Measurements from ENCODE around the gene DUSP8.

Gene DUSP8

DNA sequence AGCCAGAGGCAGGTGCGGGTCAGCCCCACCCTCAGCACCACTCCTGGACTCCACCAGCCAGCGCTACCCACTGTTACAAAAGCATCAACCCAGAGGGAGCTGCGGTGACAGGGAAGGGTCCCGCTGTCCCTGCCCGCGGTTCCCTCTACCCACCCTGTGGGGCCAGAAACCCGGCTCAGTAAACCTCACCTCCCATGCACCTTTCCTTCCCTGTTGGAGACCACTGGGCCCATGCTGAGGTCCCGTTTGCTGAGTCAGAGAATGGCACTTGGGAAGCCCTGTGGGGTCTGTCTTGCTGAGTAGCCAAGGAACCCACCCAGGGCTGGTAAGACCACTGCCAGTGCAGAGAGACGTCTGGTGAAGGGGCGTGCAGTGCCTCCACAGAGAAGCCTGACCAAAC, 43.4 kb downstream of the DUSP8 start:
- Histone ChIP-seq H3K27me3 (ENCODE audit: insufficient read depth, poor library complexity, severe bottlenecking) (no peaks in the 10 kb centered on the region), H3K27ac (replicated peaks) (no peak overlapping the region), H3K4me3 (replicated peaks; ENCODE audit: insufficient read depth, low read length) (no peak overlapping the region)
- no peak for TF ChIP-seq GABPA (IDR thresholded peaks at IDR 0.05; ENCODE audit: low read depth)
- TF ChIP-seq, protein P1, sequence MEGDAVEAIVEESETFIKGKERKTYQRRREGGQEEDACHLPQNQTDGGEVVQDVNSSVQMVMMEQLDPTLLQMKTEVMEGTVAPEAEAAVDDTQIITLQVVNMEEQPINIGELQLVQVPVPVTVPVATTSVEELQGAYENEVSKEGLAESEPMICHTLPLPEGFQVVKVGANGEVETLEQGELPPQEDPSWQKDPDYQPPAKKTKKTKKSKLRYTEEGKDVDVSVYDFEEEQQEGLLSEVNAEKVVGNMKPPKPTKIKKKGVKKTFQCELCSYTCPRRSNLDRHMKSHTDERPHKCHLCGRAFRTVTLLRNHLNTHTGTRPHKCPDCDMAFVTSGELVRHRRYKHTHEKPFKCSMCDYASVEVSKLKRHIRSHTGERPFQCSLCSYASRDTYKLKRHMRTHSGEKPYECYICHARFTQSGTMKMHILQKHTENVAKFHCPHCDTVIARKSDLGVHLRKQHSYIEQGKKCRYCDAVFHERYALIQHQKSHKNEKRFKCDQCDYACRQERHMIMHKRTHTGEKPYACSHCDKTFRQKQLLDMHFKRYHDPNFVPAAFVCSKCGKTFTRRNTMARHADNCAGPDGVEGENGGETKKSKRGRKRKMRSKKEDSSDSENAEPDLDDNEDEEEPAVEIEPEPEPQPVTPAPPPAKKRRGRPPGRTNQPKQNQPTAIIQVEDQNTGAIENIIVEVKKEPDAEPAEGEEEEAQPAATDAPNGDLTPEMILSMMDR (IDR thresholded peaks at IDR 0.05; ENCODE audit: insufficient read depth, low read length): no peak
- DNase-seq (ENCODE audit: low read depth in 1 of 2, low spot score in 1 of 2): no peak

DNA sequence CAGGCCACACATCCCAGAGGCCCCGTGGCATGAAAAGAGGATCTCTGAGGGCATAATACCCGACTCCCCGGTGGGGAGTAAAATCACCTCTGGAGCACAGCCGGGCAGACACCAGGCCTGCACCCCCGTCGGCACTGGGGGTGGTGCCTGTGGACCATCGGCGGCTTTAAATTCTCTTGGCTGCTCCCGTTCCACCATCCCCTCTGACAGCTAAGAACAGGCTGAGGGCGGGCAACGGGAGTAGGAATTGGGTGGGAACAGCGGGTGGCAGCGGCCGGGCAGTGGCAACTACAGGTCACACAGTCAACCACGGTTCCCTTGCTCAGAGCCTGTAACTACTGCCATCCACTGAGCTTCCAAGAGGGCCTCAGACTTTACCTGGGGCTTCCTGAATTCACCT, 45.3 kb downstream of the DUSP8 start:
- Histone ChIP-seq H3K27me3 (ENCODE audit: insufficient read depth, poor library complexity, severe bottlenecking) (no peaks in the 10 kb centered on the region), H3K4me3 (replicated peaks; ENCODE audit: insufficient read depth, low read length) (no peak overlapping the region), H3K27ac (replicated peaks) (no peak overlapping the region)
- no peak for DNase-seq (ENCODE audit: low read depth in 1 of 2, low spot score in 1 of 2)
- TF ChIP-seq, protein P2, sequence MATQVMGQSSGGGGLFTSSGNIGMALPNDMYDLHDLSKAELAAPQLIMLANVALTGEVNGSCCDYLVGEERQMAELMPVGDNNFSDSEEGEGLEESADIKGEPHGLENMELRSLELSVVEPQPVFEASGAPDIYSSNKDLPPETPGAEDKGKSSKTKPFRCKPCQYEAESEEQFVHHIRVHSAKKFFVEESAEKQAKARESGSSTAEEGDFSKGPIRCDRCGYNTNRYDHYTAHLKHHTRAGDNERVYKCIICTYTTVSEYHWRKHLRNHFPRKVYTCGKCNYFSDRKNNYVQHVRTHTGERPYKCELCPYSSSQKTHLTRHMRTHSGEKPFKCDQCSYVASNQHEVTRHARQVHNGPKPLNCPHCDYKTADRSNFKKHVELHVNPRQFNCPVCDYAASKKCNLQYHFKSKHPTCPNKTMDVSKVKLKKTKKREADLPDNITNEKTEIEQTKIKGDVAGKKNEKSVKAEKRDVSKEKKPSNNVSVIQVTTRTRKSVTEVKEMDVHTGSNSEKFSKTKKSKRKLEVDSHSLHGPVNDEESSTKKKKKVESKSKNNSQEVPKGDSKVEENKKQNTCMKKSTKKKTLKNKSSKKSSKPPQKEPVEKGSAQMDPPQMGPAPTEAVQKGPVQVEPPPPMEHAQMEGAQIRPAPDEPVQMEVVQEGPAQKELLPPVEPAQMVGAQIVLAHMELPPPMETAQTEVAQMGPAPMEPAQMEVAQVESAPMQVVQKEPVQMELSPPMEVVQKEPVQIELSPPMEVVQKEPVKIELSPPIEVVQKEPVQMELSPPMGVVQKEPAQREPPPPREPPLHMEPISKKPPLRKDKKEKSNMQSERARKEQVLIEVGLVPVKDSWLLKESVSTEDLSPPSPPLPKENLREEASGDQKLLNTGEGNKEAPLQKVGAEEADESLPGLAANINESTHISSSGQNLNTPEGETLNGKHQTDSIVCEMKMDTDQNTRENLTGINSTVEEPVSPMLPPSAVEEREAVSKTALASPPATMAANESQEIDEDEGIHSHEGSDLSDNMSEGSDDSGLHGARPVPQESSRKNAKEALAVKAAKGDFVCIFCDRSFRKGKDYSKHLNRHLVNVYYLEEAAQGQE (IDR thresholded peaks at IDR 0.05; ENCODE audit: insufficient replicate concordance, low read depth): no peak
- TF ChIP-seq POLR2AphosphoS5 (IDR thresholded peaks at IDR 0.05; ENCODE audit: low read depth) (no peak), GABPA (IDR thresholded peaks at IDR 0.05; ENCODE audit: low read depth) (no peak), SPI1 (IDR thresholded peaks at IDR 0.05; ENCODE audit: borderline replicate concordance, low read depth) (no peak)
- TF ChIP-seq, protein P1 (IDR thresholded peaks at IDR 0.05; ENCODE audit: insufficient read depth, low read length): no peak

DNA sequence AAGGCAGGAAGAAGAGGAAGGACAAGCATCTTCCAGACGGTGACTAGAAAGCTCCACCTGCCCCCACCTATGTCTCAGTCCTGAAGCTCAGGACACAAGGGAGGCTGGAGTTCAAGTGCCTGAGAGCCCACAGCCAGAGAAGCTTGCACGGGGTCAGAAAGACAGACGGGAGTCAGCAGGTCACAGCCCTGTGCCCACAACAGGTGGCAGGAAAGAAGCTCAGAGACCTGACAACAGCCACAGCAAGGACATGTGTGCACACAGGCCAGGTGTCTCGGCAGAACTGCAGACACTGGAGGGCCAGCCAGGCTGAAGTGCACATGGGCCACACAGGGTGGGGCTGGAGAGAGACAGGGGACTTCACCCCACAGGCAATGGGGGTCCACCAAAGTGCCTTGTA, 48.3 kb downstream of the DUSP8 start:
- DNase-seq (ENCODE audit: low read depth in 1 of 2, low spot score in 1 of 2): no peak
- TF ChIP-seq, protein P2 (IDR thresholded peaks at IDR 0.05; ENCODE audit: insufficient replicate concordance, low read depth): no peak
- no peak for TF ChIP-seq POLR2AphosphoS5 (IDR thresholded peaks at IDR 0.05; ENCODE audit: low read depth)
- TF ChIP-seq, protein P1 (IDR thresholded peaks at IDR 0.05; ENCODE audit: insufficient read depth, low read length): no peak
- TF ChIP-seq SPI1 (IDR thresholded peaks at IDR 0.05; ENCODE audit: borderline replicate concordance, low read depth): no peak
- no peak for TF ChIP-seq GABPA (IDR thresholded peaks at IDR 0.05; ENCODE audit: low read depth)
- Histone ChIP-seq H3K27me3 (ENCODE audit: insufficient read depth, poor library complexity, severe bottlenecking) (no peaks in the 10 kb centered on the region), H3K27ac (replicated peaks) (no peak overlapping the region), H3K4me3 (replicated peaks; ENCODE audit: insufficient read depth, low read length) (no peak overlapping the region)

DNA sequence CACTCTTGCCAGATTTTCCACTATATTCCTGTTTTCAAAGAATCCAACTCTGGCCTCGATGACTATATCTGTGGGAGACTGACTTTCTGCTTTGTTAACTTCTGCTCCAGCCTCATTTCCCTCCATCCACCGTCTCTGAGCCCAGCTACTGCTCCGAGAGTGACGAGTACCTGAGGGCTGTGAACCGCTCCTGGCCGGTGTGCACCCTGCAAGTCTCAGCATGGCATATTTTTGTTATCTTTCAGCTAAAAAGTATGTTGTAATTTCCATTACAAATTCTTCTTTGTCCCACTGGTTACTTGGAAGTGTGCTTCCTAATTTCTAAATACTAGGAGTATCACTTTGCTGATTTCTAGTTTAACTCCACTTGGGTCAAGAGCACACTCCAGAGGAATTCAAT, 49.0 kb downstream of the DUSP8 start:
- H3K4me3 ChIP-seq (replicated peaks; ENCODE audit: insufficient read depth, low read length): no peak overlapping the region
- no peak overlapping the region for H3K27ac ChIP-seq (replicated peaks)

More for the DNA sequence above, 49.0 kb downstream of the DUSP8 start:
- H3K27me3 ChIP-seq (ENCODE audit: insufficient read depth, poor library complexity, severe bottlenecking): no peaks in the 10 kb centered on the region
- DNase-seq (ENCODE audit: low read depth in 1 of 2, low spot score in 1 of 2): no peak
- TF ChIP-seq GABPA (IDR thresholded peaks at IDR 0.05; ENCODE audit: low read depth): no peak
- no peak for TF ChIP-seq SPI1 (IDR thresholded peaks at IDR 0.05; ENCODE audit: borderline replicate concordance, low read depth)
- TF ChIP-seq POLR2AphosphoS5 (IDR thresholded peaks at IDR 0.05; ENCODE audit: low read depth): no peak
- TF ChIP-seq, protein P2 (IDR thresholded peaks at IDR 0.05; ENCODE audit: insufficient replicate concordance, low read depth): no peak
- TF ChIP-seq, protein P1 (IDR thresholded peaks at IDR 0.05; ENCODE audit: insufficient read depth, low read length): no peak
